GM12892 (cell line): Measurements from ENCODE around the gene DPF3.

ENCODE experiments used
- POLR2A ChIP-seq: IDR thresholded peaks from 2 replicates; pipeline ENCODE4 v1.6.1; 2011; ENCODE audit warnings: low read depth, low read length, control low read depth
- POLR2AphosphoS5 ChIP-seq: IDR thresholded peaks from 2 replicates; pipeline ENCODE4 v1.6.1; 2011; ENCODE audit warnings: low read depth, low read length, control low read depth
- TAF1 ChIP-seq: IDR thresholded peaks from 2 replicates; pipeline ENCODE4 v1.6.1; 2011; ENCODE audit warnings: low read depth, mild to moderate bottlenecking, control low read depth, low read length, borderline replicate concordance

- no peak for TF ChIP-seq TAF1
- no peak for TF ChIP-seq POLR2A
- TF ChIP-seq POLR2AphosphoS5: no peak
These were observed 246.9 kb downstream of the DPF3 start for GRCh38 chr14:72646861-72647528.
